ENCODE data around the gene RGS16.

DNA sequence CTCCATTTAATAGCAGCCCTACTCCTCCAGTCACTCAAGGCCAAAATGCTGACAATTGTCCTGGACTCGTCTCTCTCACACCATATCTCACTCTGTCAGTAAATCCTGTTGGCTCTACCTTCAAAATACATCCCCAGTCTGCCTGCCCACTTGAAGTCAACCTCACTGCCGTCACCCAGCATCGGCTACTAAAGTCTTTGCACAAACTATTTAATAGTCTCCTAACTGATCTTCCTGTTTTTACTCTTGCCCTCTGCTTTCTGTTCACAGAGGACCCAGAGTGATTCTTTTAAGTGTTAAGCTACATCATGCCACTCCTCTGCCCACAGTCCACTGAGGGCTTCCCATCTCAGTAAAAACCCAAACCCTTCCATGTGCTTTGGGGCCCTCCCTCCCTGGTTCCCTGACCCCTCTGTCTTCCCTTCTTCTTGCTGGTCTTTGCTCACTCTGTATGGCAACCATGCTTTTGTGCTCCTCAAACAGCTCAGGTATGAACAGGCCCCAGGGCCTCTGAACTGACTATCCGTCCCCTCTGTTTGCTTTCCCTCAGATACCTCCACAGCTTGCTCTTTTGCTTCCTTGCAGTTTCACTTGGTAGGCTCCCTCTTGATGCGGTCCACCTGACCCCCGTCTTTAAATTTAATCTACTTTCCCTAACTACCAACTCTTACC is 34.1 kb downstream of the RGS16 start:
- TF ChIP-seq EZH2 (IDR thresholded peaks at IDR 0.05; ENCODE audit: borderline replicate concordance) = no peak
- TF ChIP-seq, protein P1, sequence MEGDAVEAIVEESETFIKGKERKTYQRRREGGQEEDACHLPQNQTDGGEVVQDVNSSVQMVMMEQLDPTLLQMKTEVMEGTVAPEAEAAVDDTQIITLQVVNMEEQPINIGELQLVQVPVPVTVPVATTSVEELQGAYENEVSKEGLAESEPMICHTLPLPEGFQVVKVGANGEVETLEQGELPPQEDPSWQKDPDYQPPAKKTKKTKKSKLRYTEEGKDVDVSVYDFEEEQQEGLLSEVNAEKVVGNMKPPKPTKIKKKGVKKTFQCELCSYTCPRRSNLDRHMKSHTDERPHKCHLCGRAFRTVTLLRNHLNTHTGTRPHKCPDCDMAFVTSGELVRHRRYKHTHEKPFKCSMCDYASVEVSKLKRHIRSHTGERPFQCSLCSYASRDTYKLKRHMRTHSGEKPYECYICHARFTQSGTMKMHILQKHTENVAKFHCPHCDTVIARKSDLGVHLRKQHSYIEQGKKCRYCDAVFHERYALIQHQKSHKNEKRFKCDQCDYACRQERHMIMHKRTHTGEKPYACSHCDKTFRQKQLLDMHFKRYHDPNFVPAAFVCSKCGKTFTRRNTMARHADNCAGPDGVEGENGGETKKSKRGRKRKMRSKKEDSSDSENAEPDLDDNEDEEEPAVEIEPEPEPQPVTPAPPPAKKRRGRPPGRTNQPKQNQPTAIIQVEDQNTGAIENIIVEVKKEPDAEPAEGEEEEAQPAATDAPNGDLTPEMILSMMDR (IDR thresholded peaks at IDR 0.05; ENCODE audit: poor library complexity) = no peak
